ENCODE results near the gene SEC23A. TPM values are rescaled to one million over a fixed set of nuclear protein-coding genes. Genes with fewer than 3 reads are reported as not detected.

Gene SEC23A
- total and polyA plus RNA-seq, 2 of the 13 experiments (the other 11 are each of a cell fraction or from before 2014, with no cell fraction given) = 403 to 887 TPM

- TF ChIP-seq ZHX2 (IDR thresholded peaks at IDR 0.05; ENCODE audit: low read depth) (no peak), ZHX2 (CRISPR knock-in tag; IDR thresholded peaks at IDR 0.05; ENCODE audit: borderline replicate concordance) (no peak), RXRA (CRISPR knock-in tag; IDR thresholded peaks at IDR 0.05) (no peak), ZMAT3 (CRISPR knock-in tag; conservative IDR thresholded peaks at IDR 0.05) (no peak), ZNF407 (CRISPR knock-in tag; IDR thresholded peaks at IDR 0.05; ENCODE audit: not compliant biosample characterization) (no peak)
Measured at GRCh38 chr14:39005044-39005880, 97.8 kb downstream of the SEC23A start (continued).
